GM19463 (cell line): Measurements from ENCODE around the gene TNFRSF14.

Experiments used
- ATAC-seq: cut with Tn5 transposase; IDR thresholded peaks from one replicate; pipeline ENCODE4 v1.9.1; 2021; ENCODE audit warnings: mild to moderate bottlenecking, moderate library complexity; ENCODE audit not compliant: unreplicated experiment

Gene TNFRSF14

DNA sequence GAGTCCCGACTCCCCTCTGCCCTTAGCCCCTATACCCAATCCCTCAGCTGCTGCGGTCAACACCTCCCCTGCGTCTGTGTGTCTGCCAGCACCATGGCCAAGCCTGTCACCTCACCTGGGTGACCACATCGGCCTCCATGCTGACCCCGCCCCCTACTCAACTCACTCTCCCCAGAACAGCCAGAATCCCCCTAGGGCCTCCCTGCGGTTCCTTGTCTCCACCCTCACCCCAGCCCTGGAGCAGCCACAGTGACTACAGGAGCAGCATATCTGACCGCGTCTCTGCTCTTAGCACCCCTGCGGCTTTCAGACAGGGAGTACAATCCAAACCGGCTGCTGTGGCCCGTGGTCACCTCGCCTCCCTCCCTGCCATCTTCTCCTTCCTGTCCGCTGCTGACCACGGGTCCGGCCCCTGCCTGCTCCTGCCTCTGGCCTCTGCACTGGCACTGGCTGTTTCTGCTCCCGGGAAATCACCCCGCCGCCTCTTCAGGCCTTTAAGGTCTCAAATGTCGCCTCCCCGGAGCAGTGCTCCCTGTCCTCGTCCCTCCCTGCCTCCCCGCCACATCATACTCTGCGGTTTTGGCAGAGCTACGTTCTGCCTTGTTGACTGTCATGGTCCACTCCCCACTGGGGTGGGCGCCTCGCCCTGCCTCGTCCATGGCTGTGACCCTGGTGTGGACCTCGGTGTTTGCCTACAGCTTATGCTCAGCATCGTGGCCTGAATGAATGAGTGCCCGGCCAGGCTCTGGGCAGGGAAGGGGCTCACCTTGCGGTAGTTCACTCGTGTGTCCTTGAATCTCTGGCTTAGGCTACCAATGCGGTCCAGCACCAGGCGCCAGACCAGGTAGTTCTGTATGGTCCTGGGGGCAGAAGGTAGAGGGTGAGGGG, 41.5 kb downstream of the TNFRSF14 start:
- no peak for ATAC-seq

GRCh38 chr1:2598329-2598931, 42.3 kb downstream of the TNFRSF14 start:
- no peak for ATAC-seq

DNA sequence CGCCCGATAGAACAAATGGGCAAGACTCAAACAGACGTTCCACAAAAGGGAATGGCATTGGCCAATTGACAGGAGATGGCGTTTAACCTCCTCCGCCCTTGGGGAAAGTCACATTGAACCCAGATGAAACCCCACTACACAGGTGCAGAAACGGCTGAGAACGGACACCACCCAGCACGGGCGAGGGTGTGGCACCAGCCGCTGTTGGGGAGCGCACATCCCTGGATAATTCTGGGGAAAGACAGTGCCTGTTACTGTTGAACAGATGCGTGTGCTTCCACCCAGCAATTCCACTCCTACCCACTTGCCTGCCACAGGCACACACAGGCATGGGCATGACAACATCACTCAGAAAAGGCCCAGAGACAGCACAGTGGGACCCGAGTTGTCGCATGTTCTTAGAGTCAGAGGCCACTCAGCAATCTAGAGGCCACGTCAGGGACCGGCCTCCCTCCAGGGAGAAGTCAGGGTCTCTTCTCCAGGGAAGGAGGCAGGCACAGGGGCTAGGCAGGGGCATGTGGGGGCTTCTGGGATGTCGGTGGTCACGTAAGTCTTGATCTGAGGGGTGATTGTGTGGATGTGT, 45.6 kb downstream of the TNFRSF14 start:
- no peak for ATAC-seq

DNA sequence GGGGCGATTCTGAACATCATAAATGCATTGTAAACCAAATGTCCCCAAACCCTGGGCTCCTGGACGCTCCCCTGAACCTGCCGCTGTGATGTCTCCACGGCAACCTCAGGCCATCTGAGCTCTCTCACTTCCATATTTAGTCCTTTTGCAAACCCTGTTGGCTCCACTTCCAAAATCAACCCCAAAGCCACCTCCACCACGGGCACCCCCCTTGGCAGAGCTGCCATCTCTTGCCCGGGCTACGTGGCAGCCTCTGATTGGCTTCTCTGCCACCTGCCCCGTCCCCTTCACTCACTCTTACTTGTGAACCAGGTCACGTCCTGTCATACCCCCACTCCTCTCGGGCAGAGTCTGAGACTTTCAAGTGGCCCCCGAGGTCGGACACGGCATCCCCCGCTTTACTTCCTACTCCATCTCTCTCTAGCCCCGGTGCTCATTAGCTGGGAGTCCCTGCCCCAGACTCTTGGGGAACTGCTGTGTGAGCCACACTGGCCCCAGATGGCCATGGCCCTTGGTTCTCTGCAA, 46.2 kb downstream of the TNFRSF14 start:
- ATAC-seq, result no peak

- no peak for ATAC-seq
These were observed 46.8 kb downstream of the TNFRSF14 start for GRCh38 chr1:2602866-2603520.

DNA sequence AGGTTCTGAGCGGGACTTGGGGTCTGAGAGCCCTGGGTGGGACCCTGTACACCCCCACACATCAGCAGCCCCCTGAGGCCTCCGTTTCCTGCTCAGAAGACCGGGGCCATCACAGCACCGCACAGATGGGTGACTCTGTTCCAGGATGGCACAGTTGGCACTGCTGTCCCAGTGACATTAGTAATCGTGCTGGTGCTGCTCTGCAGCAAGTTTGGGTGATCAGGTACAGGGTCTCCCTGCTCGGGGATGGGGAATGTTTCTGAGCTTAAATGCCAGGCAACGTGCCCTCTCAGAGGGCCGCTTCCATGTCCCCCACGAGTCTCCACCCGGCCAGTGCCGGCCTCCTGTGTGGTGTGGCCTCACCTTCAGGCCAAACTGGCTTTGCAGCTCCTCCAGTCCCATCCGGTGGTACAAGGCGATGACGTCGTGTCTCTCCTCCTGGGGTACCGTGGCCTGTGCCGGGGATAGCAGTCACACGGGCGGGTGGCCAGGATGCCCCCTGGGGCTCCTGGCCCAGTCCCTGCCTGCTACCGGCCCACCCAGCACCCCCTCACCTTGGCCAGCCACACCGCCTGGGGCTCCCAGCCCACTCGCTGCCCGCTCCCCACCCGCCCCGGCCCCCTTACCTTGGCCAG, 47.5 kb downstream of the TNFRSF14 start:
- no peak for ATAC-seq

GRCh38 chr1:2604156-2604843, 48.1 kb downstream of the TNFRSF14 start:
- no peak for ATAC-seq

GRCh38 chr1:2604844-2605508, 48.8 kb downstream of the TNFRSF14 start:
- ATAC-seq, result no peak

DNA sequence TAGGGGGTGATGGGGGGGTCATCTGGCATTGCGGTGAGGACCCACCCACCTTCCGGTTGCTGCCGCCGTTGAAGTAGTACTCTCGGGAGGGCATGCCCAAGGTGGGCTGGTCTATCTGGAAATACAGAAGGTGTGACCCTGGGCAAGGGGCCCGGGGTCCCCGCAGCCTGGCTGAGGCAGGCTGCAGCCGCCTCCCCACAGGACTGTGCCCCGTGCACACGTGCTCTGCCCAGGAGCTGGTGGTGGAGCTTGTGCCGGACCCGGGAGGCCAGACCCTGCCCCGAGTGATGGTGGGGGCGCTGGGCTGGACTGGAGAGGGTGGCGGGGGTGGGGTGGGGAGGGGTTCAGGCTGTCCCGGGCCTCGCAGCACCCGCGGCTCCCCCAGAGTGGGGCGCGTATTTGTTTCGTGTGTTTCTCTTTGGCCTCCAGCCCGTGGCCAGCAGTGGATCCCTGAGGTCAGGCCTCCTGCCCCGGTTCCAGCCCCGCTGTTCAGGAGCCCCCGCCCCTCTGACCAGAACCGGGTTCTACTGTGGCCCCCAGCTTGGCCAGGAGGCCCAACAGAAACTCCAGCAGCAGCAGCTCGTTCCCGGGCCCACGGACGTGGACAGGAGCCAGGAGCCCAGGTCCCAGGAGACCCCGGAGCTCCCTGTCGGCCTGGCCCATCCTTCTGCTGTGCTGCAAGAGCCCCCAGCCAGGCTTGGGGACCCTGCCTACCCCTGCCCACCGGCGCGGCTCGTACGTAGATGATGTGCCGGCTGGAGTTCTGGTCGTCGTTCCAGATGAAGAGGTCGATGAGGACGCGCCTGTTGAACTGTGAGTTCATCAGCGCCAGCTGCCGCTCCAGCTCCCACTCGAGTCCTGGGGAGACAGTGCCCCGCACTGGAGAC, 49.6 kb downstream of the TNFRSF14 start:
- no peak for ATAC-seq

- ATAC-seq, result no peak
These were observed 50.3 kb downstream of the TNFRSF14 start for GRCh38 chr1:2606396-2606880.

DNA sequence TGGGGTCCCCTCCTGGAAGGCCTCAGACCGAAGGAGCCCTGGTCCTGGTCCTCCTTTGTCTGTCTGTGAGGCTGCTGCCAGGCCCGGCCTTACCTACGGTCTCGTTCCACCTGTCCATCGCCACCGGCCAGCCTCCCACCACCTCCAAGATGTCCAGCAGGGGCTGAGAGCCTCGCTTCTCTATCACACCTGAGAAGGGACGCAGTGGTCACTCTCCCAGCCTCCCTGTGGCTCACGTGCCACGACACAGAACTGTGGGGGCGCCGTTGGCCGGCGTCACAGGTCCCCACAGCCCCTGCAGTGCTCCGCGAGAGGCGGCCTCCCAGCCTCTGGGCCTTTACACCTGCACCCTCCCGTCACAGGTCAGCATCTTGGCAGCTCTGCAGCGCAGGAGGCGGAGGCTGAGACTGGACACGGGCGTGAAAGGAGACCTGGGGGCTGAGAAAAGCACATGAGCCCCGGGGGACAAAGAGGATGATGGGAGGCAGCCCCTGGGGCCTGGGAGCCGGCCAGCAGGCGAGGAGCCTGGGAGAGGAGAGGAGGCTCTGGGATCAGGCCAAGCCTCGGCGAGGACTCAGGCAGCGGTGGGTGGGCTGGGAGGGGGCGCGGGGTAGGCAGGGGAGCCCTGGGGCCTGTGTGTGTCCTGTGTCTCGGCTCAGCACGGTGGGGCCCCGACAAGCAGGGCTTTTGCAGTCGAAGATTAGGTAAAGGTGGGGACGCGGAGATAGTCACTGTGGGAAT, 50.9 kb downstream of the TNFRSF14 start:
- no peak for ATAC-seq

DNA sequence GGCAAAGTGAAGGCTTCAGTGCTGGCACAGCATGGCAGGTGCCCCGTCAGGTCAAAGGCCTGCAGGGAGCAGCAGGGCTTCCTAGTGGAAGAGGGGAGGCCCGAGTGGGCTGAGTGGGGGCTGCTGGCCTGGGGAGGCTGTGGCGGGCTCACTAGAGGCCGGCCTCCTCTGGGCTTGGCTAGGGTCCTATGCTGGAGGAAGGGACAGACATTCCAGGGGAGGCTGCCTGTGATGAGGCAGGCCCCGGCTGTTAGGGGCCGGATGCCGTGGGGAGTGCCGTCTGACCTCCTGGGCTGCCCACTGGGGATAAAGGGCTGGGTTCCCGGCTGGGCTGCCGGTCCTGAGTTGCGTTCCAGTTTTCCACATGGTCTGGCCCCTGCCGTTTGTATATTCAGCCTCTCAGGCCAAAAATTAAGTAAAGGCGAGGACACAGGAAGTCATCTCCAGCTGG, 51.5 kb downstream of the TNFRSF14 start:
- no peak for ATAC-seq

GRCh38 chr1:2609319-2610035, 53.3 kb downstream of the TNFRSF14 start:
- no peak for ATAC-seq

DNA sequence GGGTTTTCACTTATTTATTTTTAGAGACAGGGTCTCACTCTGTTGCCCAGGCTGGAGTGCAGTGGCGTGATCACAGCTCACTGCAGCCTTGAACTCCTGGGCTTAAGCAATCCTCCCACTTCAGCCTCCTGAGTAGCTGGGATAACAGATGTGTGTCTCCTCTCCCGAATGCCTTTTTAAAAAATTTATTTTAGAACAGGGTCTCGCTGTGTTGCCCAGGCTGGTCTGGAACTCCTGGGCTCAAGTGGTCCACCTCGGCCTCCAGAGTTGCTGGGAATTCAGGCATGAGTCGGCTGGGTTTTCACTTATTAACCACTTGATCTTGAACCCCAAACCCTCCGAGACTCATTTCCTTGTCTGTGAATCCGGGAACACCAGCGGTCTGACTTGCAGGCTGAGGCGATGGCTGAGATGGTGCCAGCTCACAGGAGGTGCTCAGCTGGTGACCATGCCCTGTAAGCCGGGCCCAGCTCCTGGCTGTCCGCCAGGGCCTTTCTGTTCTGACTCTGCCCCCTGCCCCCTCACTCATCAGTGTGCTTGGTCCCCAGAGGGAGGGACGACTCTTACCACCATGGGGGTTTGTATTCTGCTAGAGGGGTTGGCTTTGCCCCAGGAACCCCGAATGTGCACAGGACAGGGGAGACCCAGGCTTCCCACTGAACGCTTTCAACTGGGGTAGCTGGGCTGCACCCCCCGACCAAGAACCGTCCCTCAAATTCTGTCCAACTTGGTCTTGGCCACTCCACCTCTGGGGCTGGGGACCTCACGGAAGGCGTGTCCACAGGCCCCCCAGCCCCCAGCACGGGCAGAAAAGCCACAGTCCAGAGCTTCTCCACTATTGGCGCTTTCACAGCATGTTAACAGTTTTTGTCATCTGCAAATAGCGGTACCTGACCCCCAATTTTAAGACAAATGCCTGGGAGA, 54.1 kb downstream of the TNFRSF14 start:
- no peak for ATAC-seq

- no peak for ATAC-seq
These were observed 54.9 kb downstream of the TNFRSF14 start for GRCh38 chr1:2611031-2611501.
